Body of pancreas (tissue), 4 donors: ENCODE measurements around the gene NLGN3.

ENCODE experiments used
- CTCF ChIP-seq, 7 experiments: fragments of 450-650 bp in 4 of 7; fragments of 200-600 bp in 3 of 7; sonication (generic) in 3 of 7; IDR thresholded peaks; one replicate each; pipeline ENCODE4 v1.5.1; 2016 to 2019; ENCODE audit warnings: antibody characterized with exemption in 7 of 7
- POLR2A ChIP-seq, 3 donors: fragments of 450-650 bp; IDR thresholded peaks; one replicate each; pipeline ENCODE4 v1.6.1; 2016; ENCODE audit warnings: antibody characterized with exemption in 3 of 3, mild to moderate bottlenecking in 2 of 3

GRCh38 chrX:71144651-71145050 lies at the start of gene NLGN3:
- TF ChIP-seq POLR2A (IDR thresholded peaks at IDR 0.05) = no peak
- no peak for TF ChIP-seq CTCF (IDR thresholded peaks at IDR 0.05)
